ENCODE measurements around the gene PMFBP1. TPM values are rescaled to one million over a fixed set of nuclear protein-coding genes. Genes with fewer than 3 reads are reported as not detected.

Gene PMFBP1
- total RNA-seq, 2 donors from 2014 or later: 2.0 to 4.4 TPM

- no peaks in the 10 kb centered on the region for H3K27me3 ChIP-seq
- no peaks in the 10 kb centered on the region for H3K9me3 ChIP-seq
- peaks cover 20 to 65% of the 10 kb centered on the region in 2 donors for H3K36me3 ChIP-seq (replicated peaks in 1 of 2; ENCODE audit: insufficient read depth in 1 of 2, low read depth in 2 of 2)
- no peak overlapping the region for H3K4me3 ChIP-seq
- ATAC-seq (no peak), DNase-seq (no peak)
- TF ChIP-seq, protein P1, sequence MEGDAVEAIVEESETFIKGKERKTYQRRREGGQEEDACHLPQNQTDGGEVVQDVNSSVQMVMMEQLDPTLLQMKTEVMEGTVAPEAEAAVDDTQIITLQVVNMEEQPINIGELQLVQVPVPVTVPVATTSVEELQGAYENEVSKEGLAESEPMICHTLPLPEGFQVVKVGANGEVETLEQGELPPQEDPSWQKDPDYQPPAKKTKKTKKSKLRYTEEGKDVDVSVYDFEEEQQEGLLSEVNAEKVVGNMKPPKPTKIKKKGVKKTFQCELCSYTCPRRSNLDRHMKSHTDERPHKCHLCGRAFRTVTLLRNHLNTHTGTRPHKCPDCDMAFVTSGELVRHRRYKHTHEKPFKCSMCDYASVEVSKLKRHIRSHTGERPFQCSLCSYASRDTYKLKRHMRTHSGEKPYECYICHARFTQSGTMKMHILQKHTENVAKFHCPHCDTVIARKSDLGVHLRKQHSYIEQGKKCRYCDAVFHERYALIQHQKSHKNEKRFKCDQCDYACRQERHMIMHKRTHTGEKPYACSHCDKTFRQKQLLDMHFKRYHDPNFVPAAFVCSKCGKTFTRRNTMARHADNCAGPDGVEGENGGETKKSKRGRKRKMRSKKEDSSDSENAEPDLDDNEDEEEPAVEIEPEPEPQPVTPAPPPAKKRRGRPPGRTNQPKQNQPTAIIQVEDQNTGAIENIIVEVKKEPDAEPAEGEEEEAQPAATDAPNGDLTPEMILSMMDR (IDR thresholded peaks at IDR 0.05): no peak
- TF ChIP-seq POLR2A (IDR thresholded peaks at IDR 0.05): no peak
- no peaks in the 10 kb centered on the region for H3K4me1 ChIP-seq
- H3K27ac ChIP-seq: no peak overlapping the region
- 93 to 95% methylated on average over 10 to 12 of the region's 12 CpGs for WGBS, 2 donors
- intact Hi-C loops (cut with DNase I): no loop called here
These were observed 62.7 kb downstream of the PMFBP1 start for GRCh38 chr16:72109300-72109699.

DNA sequence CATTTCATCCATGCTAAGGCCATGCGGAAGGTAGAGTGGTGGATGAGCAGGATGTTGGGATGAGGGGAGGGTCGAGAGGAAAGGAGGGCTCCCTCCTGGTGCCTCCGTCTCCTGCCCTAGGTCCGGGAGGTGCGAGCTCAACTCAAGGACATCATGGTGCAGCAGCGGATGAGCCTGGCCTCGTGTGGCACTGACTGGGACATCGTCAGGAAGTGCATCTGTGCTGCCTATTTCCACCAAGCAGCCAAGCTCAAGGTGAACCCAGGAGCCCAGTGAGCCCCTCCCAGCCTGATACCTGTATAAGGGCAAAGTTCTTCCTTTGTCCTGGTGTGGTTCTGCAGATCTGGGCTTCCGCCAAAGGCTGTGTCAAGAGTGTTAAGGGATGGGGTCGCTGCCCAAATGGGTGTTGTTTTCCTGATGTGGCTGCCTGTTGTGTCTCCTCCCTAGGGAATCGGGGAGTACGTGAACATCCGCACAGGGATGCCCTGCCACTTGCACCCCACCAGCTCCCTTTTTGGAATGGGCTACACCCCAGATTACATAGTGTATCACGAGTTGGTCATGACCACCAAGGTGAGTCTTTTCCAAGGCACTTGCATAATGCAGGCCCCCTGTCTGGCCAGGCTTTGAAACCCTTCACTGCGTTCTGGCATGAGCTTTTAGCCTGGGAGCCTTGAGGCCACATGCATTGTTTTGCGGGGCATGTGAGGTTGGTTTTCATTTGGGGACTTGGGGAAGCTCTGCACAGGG is 63.4 kb downstream of the PMFBP1 start:
- no peak overlapping the region for H3K27ac ChIP-seq
- 83 to 88% methylated on average over 14 to 16 of the region's 16 CpGs for WGBS, 2 donors
- DNase-seq: no peak
- no peak for TF ChIP-seq POLR2A (IDR thresholded peaks at IDR 0.05)
- TF ChIP-seq, protein P1 (IDR thresholded peaks at IDR 0.05): no peak
- H3K36me3 ChIP-seq (replicated peaks in 1 of 2; ENCODE audit: insufficient read depth in 1 of 2, low read depth in 2 of 2): peaks cover 26 to 70% of the 10 kb centered on the region in 2 donors
- no peak for ATAC-seq
- H3K27me3 ChIP-seq: no peaks in the 10 kb centered on the region
- intact Hi-C loops (cut with DNase I): no loop called here
- H3K4me1 ChIP-seq: no peaks in the 10 kb centered on the region
- no peaks in the 10 kb centered on the region for H3K9me3 ChIP-seq
- no peak overlapping the region for H3K4me3 ChIP-seq

GRCh38 chr16:72107371-72107770 is 64.6 kb downstream of the PMFBP1 start:
- no peak overlapping the region for H3K27ac ChIP-seq
- peaks cover 4% of the 10 kb centered on the region for H3K4me1 ChIP-seq
- intact Hi-C loops (cut with DNase I): no loop called here
- no peaks in the 10 kb centered on the region for H3K27me3 ChIP-seq
- DNase-seq: no peak
- no peaks in the 10 kb centered on the region for H3K9me3 ChIP-seq
- TF ChIP-seq, protein P1 (IDR thresholded peaks at IDR 0.05): no peak
- no peak for TF ChIP-seq POLR2A (IDR thresholded peaks at IDR 0.05)
- ATAC-seq: no peak
- H3K36me3 ChIP-seq (replicated peaks in 1 of 2; ENCODE audit: insufficient read depth in 1 of 2, low read depth in 2 of 2): peaks cover 26 to 75% of the 10 kb centered on the region in 2 donors
- WGBS, 2 donors: 93 to 96% methylated on average over 14 to 17 of the region's 17 CpGs
- no peak overlapping the region for H3K4me3 ChIP-seq

DNA sequence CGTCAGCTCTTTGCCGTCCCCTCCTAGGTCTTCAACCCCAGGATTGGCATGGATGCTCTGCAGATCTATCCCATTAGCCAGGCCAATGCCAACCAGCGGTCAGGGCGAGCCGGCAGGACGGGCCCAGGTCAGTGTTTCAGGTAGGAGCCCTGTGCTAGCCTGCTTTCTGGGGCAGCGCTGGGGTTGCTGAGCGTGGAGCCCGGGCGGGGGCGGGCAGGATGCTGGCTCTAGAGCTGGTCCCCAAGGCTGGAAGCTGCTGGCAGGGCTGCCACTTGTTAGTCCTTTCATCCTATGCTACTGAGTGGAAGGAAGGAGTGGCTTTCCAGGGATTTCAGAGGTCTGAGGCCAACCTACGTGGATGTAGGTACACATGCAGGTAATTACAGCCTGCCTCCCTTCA is 66.0 kb downstream of the PMFBP1 start:
- no peak for TF ChIP-seq POLR2A (IDR thresholded peaks at IDR 0.05)
- TF ChIP-seq, protein P1 (IDR thresholded peaks at IDR 0.05): no peak
- Histone ChIP-seq H3K4me3 (no peak overlapping the region), H3K27me3 (no peaks in the 10 kb centered on the region), H3K36me3 (replicated peaks in 1 of 2; ENCODE audit: insufficient read depth in 1 of 2, low read depth in 2 of 2) (peaks cover 30 to 71% of the 10 kb centered on the region in 2 donors), H3K9me3 (no peaks in the 10 kb centered on the region), H3K27ac (no peak overlapping the region), H3K4me1 (peaks cover 17% of the 10 kb centered on the region)
- 94 to 96% methylated on average over 4 to 12 of the region's 12 CpGs for WGBS, 2 donors
- intact Hi-C loops (cut with DNase I): no loop called here
- ATAC-seq: no peak
- DNase-seq: no peak

DNA sequence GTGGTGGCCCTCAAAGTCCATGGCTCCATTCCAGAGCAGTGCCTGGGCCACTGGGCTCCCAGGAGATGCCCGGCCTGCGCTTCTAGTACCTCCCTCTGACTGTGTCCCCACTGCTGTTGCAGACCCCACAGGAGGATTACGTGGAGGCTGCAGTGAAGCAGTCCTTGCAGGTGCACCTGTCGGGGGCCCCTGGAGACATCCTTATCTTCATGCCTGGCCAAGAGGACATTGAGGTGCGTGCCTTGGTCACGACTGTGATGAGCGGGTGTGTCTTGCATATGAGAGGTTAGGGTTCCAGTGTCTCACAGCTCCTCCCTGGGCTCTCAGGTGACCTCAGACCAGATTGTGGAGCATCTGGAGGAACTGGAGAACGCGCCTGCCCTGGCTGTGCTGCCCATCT is 67.0 kb downstream of the PMFBP1 start:
- no peak for TF ChIP-seq POLR2A (IDR thresholded peaks at IDR 0.05)
- TF ChIP-seq, protein P1 (IDR thresholded peaks at IDR 0.05): no peak
- Histone ChIP-seq H3K27me3 (no peaks in the 10 kb centered on the region), H3K36me3 (replicated peaks in 1 of 2; ENCODE audit: insufficient read depth in 1 of 2, low read depth in 2 of 2) (peaks cover 38 to 74% of the 10 kb centered on the region in 2 donors), H3K27ac (no peak overlapping the region), H3K9me3 (no peaks in the 10 kb centered on the region), H3K4me1 (peaks cover 17% of the 10 kb centered on the region), H3K4me3 (no peak overlapping the region)
- ATAC-seq: no peak
- WGBS, 2 donors: 94 to 97% methylated on average over 7 to 9 of the region's 9 CpGs
- DNase-seq: no peak
- intact Hi-C loops (cut with DNase I): no loop called here
